GM19397 (cell line): ENCODE data around the gene HS6ST3.

Experiments
- ATAC-seq: cut with Tn5 transposase; IDR thresholded peaks from one replicate; pipeline ENCODE4 v1.9.1; 2021; ENCODE audit warnings: mild to moderate bottlenecking, moderate library complexity; ENCODE audit not compliant: unreplicated experiment

HS6ST3 gene

DNA sequence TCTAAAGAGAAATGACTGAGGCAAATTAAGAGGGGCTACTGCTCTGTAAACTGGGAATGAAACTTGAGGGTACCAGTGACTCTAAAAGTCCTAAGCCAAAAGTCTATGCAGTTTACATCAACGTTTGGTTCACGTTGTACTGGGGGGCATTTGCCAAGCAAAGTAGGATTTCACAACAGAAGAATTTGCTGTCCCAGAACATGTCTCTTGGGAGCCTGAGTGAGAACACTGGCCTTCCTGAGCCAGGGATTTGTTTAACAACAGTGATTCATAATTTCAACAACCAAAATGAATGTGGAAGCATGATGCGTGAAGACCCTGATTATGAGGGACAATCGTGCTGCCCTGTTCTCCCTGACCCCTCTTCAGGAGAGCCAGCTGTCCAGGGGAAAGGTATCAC is 726.4 kb downstream of the HS6ST3 start:
- ATAC-seq: no peak

DNA sequence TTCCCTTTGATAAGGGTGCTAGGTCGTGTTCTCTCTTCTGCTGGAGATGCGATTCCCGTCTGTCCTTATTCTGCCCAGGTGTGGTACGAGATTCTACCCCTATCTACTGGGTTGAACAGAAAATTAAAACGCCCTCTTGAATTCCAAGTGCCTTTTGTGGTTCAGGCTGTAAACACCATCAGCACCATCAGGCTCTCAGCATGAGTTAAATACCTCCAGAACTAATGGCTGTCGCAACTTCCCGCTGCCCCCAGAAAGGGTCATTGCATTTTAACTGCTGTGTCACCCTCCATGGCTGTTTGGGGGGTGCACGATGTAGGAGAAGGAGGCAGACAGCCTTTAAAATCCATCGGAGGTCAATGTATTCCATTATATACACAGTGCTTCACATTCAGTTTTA is 727.0 kb downstream of the HS6ST3 start:
- ATAC-seq: no peak

DNA sequence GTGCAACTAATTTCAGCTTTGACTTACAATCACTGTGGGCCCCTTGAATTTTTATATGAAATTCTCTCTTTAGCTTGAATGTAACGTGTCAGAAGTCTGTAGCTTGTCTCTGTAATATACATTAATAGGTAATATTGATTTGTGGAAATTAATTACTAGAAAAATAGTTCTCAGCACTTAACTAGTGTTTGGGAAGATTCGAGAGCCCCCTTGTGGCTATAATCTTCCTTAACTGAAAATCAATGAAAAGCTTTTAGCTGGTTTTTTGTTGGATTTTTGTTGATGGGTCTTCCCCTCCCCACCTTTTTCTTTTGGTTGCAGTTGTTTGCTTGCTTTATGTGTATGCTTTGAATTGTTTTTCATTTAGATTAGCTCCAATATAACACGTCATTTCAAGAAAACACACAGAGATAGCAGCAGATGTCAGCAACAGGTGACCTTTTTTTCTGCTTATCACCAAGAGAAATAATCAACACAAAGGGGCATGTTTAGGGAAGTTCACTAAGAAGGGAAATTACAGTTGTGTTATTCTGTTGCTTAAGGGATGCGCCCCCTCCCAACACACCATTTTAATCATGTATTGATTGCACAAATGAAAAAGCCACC is 727.5 kb downstream of the HS6ST3 start:
- ATAC-seq: no peak

DNA sequence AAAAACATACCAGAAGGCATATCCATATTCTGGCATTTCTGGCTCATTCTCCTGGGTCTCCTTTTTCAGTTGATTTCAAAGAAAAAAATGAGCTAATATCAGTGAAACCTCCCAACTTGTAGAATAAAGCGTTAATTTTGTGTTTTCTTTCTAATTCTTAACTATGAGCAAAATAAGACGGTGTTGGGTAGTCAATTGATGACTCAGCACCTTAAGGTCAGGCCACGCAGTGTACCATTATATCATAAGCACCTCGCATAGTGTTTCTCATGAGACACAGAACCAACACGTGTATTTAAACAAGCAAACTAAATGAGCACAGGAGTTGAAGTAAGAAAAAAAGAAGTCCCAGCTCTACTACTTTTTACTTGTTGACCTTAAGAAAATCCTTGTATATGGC is 729.5 kb downstream of the HS6ST3 start:
- ATAC-seq: no peak

DNA sequence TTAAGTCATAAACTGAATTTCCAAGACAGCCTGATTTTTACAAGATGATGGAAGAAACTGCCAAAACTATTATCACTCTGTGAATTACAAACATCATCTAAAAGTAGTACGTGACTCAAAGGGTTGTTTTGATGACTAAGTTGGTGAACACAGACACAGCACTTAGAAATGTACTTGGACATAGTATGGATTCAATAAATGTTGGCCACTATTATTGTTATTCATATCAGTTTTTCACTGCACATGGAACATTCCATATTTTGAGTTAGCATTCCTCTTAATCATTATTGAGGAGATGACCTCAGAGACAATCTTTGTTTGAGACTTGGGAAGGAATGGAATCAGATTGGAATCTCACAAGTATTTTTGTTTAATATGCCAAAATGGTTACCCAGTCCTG is 731.5 kb downstream of the HS6ST3 start:
- no peak for ATAC-seq

DNA sequence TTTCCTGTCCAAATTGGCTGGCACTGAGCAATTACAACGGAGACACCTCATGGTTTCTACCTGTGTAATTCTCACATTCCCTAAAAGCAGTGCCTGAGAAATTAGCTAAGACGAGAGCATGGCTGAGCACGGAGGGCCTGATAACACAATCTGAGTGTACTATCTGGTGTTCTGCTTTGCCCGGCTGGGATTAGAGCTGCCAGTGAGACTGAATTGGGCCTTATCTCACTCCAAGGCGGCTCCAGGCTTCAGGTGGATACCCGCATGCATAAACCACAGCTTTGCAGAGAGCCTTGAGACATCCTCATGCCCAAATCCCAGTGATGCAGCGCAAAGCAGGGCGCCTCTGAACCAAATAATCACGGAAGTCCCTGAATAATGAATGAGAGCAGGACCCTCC is 732.1 kb downstream of the HS6ST3 start:
- no peak for ATAC-seq

DNA sequence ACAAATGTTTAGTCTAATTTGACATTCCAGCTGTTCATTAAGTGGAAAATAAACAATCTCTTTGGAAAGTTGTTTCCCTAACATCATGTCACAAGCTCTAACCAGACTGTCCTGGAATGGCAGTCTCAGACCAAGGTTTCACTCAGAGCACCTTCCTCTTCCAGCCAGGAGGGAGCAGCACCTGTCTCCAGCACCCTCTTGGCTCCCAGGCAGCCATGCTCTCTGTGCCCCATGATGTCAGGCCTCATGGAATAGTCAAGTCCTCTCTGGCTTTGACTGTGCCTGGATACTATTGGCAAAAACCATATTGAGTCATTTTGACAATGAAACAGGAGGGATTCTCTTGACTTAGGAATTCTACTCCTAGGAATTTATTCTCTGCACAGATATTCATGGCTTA is 733.0 kb downstream of the HS6ST3 start:
- no peak for ATAC-seq

DNA sequence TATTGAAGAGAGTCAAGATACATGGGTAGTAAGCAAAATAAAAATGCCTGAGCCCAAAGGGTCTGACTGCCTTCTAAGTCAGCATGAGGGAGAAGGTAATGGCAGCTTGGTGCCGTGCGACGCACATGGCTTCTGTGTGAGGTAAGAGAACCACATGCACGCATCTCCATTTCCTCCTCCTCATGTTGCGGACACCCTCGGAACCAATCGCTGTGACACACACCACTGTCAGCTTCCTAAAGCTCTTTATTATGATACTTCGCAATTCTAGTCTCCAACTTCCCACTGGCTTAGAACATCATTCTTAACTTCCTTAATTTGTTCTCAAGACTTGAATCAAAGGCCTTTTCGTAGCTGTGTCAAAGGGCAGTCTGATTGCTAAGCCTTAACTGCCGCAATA is 734.2 kb downstream of the HS6ST3 start:
- no peak for ATAC-seq

DNA sequence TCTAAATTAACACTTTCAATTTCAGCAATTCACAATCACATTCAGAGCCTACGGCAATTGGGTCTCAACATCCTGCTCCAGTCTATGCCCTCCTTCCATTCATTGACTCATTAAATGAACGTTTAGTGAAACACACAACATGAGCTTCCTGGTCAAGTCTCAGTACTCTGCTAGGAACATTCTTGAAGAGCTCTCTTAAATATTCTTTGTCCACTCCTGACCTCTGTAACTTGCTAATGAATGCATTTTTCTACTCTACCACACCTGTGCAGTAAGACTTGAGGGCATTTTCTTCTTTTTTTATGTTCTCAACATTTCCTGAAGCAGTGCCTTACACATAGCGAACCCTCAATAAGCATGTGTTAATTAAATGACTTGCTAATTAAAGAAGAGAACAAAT is 735.7 kb downstream of the HS6ST3 start:
- no peak for ATAC-seq

DNA sequence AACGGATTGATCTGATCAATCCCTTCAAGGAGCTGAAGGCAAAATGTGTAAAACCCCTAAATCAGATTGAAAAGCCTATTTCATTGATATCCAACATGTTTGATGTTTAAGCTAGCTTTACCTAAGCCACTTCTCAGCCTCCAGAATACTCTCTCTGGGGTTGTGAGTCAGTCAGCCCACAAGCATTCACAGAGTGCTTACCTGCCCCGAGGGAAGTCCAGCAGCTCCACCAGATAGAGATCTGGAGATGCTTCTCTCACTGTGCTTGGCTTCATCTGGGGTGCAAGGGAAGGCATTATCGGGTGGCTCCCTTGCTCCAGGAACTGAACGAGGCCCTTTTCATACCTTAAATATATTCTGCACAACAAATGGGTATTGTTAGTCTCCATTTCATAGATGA is 744.7 kb downstream of the HS6ST3 start:
- no peak for ATAC-seq

DNA sequence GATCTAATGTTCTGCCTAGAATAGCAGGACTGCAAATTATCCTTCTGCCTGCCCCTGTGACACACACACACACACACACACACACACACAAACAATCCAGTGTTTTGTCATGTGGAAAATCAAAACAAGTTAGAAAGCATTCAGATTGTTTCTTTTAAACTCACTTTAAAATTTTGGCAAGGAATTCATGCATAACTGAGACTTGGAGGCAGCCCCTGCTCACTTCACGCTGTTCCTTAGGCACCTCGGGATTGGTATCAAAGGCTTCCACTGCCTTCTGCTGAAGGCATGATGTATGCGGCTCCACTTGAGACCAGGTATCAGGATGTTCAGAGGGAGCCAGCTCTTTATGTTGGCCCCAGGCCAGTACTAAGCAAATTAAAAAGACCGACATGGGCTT is 745.6 kb downstream of the HS6ST3 start:
- no peak for ATAC-seq

DNA sequence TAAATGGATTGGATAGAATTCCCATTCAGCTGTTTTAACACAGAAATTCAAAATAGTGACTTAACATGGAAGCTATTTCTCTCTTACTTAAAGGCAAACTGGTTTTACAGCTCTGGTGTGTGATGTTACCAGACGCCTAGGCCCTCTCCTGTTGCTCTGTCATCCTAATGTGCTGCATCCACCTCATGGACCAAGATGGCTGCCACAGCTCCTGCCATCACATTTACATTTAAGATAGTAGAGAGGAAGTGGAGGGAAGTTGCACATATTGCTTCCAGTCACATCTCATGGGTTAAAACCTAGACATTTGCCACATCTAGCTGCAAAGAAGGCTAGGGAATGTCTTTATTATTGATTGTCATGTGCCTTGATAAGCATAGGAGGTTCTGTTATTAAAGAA is 746.8 kb downstream of the HS6ST3 start:
- no peak for ATAC-seq

DNA sequence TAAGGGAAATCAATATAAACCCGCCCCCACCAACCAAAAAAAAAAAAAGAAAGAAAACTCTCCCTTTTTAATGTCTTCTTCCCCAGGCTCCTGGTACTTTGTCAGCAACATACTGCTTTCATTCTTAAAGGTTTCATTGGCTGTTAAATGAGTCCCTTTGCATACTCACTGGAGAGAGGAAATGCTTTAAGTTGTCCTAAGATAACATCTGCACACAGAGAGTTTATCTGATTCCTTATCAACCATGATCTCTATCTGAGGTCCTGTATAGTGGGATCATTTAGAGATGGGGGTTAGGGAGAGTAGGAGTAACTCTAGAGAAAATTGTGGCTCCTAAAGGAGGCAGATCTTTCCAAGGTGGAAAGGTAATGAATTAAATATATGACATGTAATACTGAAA is 747.9 kb downstream of the HS6ST3 start:
- no peak for ATAC-seq

DNA sequence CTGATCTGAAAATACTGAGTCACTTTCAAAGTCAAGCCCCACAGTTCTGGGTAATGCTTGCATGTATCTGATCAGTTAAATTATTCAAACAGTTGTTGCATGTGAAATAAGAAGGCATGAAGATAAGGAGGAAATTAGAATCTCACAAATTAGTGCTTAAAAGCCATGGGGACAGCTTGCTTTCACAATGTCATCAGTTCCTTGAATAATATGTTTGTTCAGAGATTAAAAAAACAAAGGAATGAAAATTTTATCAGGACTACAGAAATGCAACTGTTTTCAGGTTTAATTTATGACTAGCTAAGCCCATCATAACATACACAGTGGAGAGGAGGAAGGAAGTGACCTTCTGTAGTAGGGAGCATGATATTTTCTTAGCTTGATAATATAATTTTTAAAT is 754.3 kb downstream of the HS6ST3 start:
- ATAC-seq: no peak

DNA sequence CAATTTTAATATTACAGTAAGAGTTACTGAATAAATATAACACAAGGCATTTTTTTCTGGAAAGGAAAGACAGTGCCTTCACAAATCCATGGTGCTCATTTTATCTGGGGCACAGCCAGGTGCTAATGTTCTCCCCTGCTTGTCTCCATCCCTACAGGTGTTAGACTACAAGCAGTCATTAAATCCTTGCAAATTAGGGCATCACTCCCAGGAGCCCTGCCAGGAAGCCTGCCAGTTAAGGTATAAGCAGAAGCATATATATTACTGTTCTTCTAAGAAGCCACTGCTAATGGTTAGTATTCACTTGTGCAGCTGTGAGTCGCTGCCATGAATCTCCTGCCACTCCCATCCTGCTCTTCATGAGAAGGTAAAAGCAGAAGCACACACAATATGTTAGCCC is 754.7 kb downstream of the HS6ST3 start:
- no peak for ATAC-seq

DNA sequence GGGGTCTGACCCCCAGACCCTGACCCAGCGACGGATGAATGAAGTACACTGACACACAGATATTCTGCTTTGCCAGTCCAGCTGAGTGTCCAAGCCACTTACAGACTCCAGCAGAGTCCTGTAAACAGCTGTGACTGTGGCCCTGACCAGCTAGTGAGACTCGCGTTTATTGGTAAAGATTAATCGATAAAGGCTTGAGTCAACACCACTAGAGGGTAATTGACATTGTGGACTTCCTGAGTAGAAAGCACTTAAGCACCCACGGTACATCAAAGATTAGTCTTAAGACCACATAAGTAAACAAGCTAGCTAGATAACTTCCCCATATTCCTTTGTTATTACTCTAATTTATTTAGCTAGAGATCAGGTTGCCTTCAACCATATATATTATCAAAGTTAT is 758.4 kb downstream of the HS6ST3 start:
- no peak for ATAC-seq

DNA sequence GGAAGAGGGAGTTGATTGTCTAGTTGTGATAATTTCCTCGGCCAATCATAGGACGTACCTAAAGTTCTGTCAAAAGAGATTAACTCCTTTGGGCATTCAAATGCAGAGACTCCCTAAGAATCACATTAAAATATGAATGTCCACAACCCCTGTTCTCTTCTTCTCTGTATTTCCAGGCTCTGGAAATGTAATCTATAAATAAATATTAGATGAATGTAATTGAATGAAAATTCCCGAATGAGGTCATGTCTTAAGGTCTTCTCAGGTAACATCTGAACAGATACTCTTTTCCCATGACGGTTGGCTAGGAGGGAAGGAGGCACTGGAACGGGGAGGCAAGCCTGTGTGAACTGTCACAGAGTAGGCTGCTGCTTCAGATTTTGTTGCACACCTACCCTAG is 759.2 kb downstream of the HS6ST3 start:
- no peak for ATAC-seq

DNA sequence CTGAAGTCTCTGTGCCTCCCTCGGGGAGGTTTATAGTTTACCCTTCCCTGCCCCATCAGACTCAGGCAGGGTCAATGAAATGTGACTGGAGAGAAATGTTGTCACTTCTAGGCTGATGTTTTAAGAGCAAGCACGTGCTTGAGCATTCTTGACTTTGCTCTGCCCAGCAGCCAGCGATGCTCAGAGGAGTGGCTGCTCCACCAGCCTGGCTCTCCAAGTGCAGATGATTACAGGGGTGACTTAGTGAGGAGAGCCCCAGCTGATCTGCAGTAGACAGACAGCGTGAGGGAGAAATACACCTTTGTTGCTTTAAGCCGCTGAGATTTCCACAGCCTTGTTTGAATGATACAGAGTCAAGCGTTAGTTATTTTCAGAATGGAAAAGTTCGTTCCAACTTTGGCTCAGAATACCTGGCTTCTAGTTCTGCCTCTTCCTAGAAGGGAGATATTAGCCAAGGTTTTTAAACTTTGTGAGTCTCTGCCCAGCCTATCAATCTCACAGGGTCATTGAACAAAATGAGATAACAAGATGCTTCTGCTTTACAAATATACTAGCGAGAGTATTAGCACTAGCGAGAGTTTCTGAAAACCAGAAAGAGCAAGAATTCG is 760.7 kb downstream of the HS6ST3 start:
- ATAC-seq: no peak

DNA sequence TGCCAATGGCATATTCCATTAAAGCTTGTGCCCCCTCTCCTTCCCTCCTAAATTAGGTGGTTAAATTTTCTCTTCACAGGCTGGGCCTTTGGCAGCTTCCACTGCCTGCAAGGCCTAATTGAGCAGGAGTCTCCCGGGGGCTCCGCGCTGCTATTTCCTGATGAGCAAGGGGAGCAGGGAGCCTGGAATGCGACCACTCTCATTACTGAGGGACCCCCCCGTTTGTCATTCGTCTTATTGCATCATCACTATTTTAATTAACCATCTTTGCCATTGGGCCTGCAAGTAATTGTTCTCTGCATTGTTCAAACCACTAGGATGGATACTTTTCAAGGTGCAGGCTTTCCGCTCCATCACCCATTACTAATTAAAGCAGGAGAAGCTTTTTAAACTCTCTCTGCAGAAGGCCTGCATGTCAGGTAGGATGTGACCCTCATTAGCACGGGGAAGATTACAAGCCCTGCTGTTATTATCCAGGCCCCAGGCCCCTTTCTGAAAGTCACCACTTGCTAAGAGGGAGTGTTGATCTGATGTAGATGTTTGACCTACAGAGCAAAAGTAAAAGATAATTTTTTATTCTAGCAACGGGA is 762.0 kb downstream of the HS6ST3 start:
- no peak for ATAC-seq

DNA sequence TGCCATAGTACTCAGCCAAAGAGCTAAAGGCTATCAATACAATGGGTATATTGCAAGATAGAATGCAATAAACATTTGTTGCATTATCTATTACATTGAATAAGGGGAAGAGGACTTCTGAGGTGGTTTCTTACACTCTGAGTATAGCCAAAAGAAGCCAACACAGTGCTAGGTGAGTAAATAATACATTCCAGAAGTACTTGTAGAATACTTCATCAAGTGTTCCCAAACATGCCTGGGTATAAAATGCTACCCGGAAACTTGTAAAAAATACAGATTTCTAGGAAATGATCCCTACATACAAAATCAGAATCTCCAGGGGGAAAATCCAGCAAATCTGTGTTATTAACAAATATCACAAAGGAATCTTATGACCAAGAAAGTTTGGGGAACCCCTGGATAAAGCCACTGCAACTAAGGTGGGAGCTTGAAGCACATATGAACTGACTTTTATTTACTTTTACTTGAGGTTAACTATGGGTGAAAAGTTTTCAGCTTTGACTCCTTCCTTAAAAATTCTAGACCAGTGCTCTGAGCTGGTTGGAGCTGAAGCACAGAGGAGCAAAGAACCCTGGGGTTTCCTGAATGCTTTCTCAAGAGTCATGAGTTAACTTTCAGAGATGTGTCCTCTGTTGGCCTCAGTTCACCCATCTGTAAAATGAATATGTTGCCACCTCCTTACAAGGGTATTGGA is 768.4 kb downstream of the HS6ST3 start:
- ATAC-seq: no peak

DNA sequence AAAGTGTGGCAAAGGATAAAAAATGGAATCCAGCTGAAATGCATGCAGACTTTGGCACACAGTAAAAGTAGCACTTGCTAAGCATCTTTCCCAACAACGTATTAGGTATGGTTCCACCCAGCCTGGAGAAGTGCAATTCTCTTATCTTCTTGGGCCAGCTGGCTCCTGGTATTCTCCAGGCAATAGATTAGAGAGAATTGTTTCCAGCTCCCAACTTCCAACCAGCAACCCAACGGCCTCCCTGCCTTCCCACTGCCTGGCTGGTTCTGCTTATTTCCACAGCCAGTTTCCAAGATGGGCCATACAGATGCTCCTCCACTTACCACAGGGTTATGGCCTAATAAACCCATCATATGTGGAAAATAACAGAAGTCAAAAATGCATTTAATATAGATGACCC is 771.0 kb downstream of the HS6ST3 start:
- no peak for ATAC-seq

DNA sequence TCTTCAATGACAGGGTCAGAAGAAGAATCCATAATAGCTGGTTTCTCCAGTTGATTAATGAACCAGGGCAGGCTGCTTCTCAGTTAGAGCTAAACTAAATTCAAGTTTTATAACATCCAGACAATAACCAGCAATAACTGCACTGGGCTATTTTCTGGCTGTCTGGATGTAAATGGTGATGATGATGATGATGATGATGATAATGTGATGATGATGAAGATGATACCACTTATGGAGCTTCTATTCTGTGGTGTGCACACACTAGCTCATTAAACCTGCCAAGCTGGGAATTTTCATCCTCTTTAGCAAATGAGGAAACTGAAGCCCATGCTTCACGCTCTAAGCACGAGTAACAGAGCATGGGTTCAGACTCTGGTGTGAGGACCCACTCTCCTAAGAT is 772.2 kb downstream of the HS6ST3 start:
- no peak for ATAC-seq
